ENCODE results near the gene PTPRG.

Gene PTPRG

GRCh38 chr3:62178032-62178431, 616.7 kb downstream of the PTPRG start:
- Mint-ChIP-seq H3K4me3 (no peak overlapping the region), H3K9me3 (no peaks in the 10 kb centered on the region), H3K27ac (no peak overlapping the region), H3K4me1 (no peaks in the 10 kb centered on the region), H3K36me3 (no peaks in the 10 kb centered on the region)
- DNase-seq (ENCODE audit: low spot score in 2 of 2) (no peak), ATAC-seq (no peak)

GRCh38 chr3:62178739-62179600, 617.6 kb downstream of the PTPRG start:
- Mint-ChIP-seq H3K9me3 (no peaks in the 10 kb centered on the region), H3K4me3 (no peak overlapping the region), H3K4me1 (no peaks in the 10 kb centered on the region), H3K27ac (no peak overlapping the region), H3K36me3 (no peaks in the 10 kb centered on the region)
- DNase-seq (ENCODE audit: low spot score in 2 of 2) (no peak), ATAC-seq (no peak)

GRCh38 chr3:62180514-62180913, 619.1 kb downstream of the PTPRG start:
- Mint-ChIP-seq H3K36me3 (no peaks in the 10 kb centered on the region), H3K27ac (no peak overlapping the region), H3K4me1 (no peaks in the 10 kb centered on the region), H3K4me3 (no peak overlapping the region), H3K9me3 (no peaks in the 10 kb centered on the region)
- no peak for DNase-seq (ENCODE audit: low spot score in 2 of 2)
- ATAC-seq = no peak

GRCh38 chr3:62183087-62183486, 621.7 kb downstream of the PTPRG start:
- H3K4me3 Mint-ChIP-seq = no peak overlapping the region
- H3K9me3 Mint-ChIP-seq = no peaks in the 10 kb centered on the region

GRCh38 chr3:62183969-62184368, 622.6 kb downstream of the PTPRG start:
- peaks cover 6% of the 10 kb centered on the region for H3K4me1 Mint-ChIP-seq
- ATAC-seq (no peak), DNase-seq (ENCODE audit: low spot score in 2 of 2) (no peak)
- no peaks in the 10 kb centered on the region for H3K9me3 Mint-ChIP-seq
- no peak overlapping the region for H3K4me3 Mint-ChIP-seq
- H3K36me3 Mint-ChIP-seq = no peaks in the 10 kb centered on the region
- no peak overlapping the region for H3K27ac Mint-ChIP-seq

More at GRCh38 chr3:62183087-62183486, 621.7 kb downstream of the PTPRG start:
- ATAC-seq (no peak), DNase-seq (ENCODE audit: low spot score in 2 of 2) (no peak)
- no peak overlapping the region for H3K27ac Mint-ChIP-seq
- H3K36me3 Mint-ChIP-seq = no peaks in the 10 kb centered on the region
- no peaks in the 10 kb centered on the region for H3K4me1 Mint-ChIP-seq

- DNase-seq (ENCODE audit: low spot score in 2 of 2) = no peak
- Mint-ChIP-seq H3K36me3 (no peaks in the 10 kb centered on the region), H3K4me1 (peaks cover 12% of the 10 kb centered on the region), H3K27ac (no peak overlapping the region), H3K4me3 (no peak overlapping the region), H3K9me3 (no peaks in the 10 kb centered on the region)
- no peak for ATAC-seq
Measured at GRCh38 chr3:62184559-62184958, 623.2 kb downstream of the PTPRG start.

- no peak overlapping the region for H3K27ac Mint-ChIP-seq
- peaks cover 15% of the 10 kb centered on the region for H3K4me1 Mint-ChIP-seq
- no peak overlapping the region for H3K4me3 Mint-ChIP-seq
- H3K9me3 Mint-ChIP-seq = no peaks in the 10 kb centered on the region
- ATAC-seq (no peak), DNase-seq (ENCODE audit: low spot score in 2 of 2) (no peak)
- no peaks in the 10 kb centered on the region for H3K36me3 Mint-ChIP-seq
Measured at GRCh38 chr3:62187022-62187431, 625.7 kb downstream of the PTPRG start.

- ATAC-seq (peak; percentile 53), DNase-seq (ENCODE audit: low spot score in 2 of 2) (peak; percentile 19 to 73)
- Mint-ChIP-seq H3K36me3 (no peaks in the 10 kb centered on the region), H3K4me1 (peaks cover 15% of the 10 kb centered on the region), H3K4me3 (no peak overlapping the region), H3K9me3 (no peaks in the 10 kb centered on the region), H3K27ac (no peak overlapping the region)
Measured at GRCh38 chr3:62188681-62189375, 627.5 kb downstream of the PTPRG start.

GRCh38 chr3:62189376-62189698, 628.0 kb downstream of the PTPRG start:
- ATAC-seq (no peak), DNase-seq (ENCODE audit: low spot score in 2 of 2) (no peak)
- Mint-ChIP-seq H3K27ac (no peak overlapping the region), H3K4me1 (peaks cover 15% of the 10 kb centered on the region), H3K4me3 (no peak overlapping the region), H3K9me3 (no peaks in the 10 kb centered on the region), H3K36me3 (no peaks in the 10 kb centered on the region)

GRCh38 chr3:62192891-62193290, 631.5 kb downstream of the PTPRG start:
- no peaks in the 10 kb centered on the region for H3K36me3 Mint-ChIP-seq
- H3K9me3 Mint-ChIP-seq = no peaks in the 10 kb centered on the region
- H3K4me3 Mint-ChIP-seq = no peak overlapping the region
- DNase-seq (ENCODE audit: low spot score in 2 of 2) = no peak
- ATAC-seq = no peak
- H3K27ac Mint-ChIP-seq = no peak overlapping the region
- H3K4me1 Mint-ChIP-seq = peaks cover 15% of the 10 kb centered on the region

GRCh38 chr3:62193586-62194345, 632.4 kb downstream of the PTPRG start:
- no peak overlapping the region for H3K4me3 Mint-ChIP-seq
- H3K27ac Mint-ChIP-seq = no peak overlapping the region
- no peaks in the 10 kb centered on the region for H3K36me3 Mint-ChIP-seq
- H3K4me1 Mint-ChIP-seq = peaks cover 11% of the 10 kb centered on the region
- H3K9me3 Mint-ChIP-seq = no peaks in the 10 kb centered on the region
- DNase-seq (ENCODE audit: low spot score in 2 of 2) (no peak), ATAC-seq (no peak)

GRCh38 chr3:62197350-62198012, 636.1 kb downstream of the PTPRG start:
- no peaks in the 10 kb centered on the region for H3K36me3 Mint-ChIP-seq
- no peaks in the 10 kb centered on the region for H3K9me3 Mint-ChIP-seq
- H3K4me1 Mint-ChIP-seq = no peaks in the 10 kb centered on the region
- H3K27ac Mint-ChIP-seq = no peak overlapping the region
- DNase-seq (ENCODE audit: low spot score in 2 of 2) (no peak), ATAC-seq (no peak)
- no peak overlapping the region for H3K4me3 Mint-ChIP-seq

- Mint-ChIP-seq H3K9me3 (no peaks in the 10 kb centered on the region), H3K36me3 (no peaks in the 10 kb centered on the region), H3K4me1 (no peaks in the 10 kb centered on the region), H3K27ac (no peak overlapping the region), H3K4me3 (no peak overlapping the region)
- no peak for ATAC-seq
- DNase-seq (ENCODE audit: low spot score in 2 of 2) = no peak
Measured at GRCh38 chr3:62199126-62199525, 637.8 kb downstream of the PTPRG start.

- DNase-seq (ENCODE audit: low spot score in 2 of 2) = no peak
- Mint-ChIP-seq H3K9me3 (no peaks in the 10 kb centered on the region), H3K27ac (no peak overlapping the region), H3K36me3 (no peaks in the 10 kb centered on the region), H3K4me3 (no peak overlapping the region), H3K4me1 (no peaks in the 10 kb centered on the region)
- ATAC-seq = no peak
Measured at GRCh38 chr3:62201438-62202035, 640.2 kb downstream of the PTPRG start.

GRCh38 chr3:62203152-62203551, 641.8 kb downstream of the PTPRG start:
- DNase-seq (ENCODE audit: low spot score in 2 of 2) (no peak), ATAC-seq (peak; percentile 27)
- Mint-ChIP-seq H3K9me3 (no peaks in the 10 kb centered on the region), H3K36me3 (no peaks in the 10 kb centered on the region), H3K27ac (no peak overlapping the region), H3K4me3 (no peak overlapping the region), H3K4me1 (no peaks in the 10 kb centered on the region)
